Adrenal gland (tissue), 12 donors: ENCODE results near the gene PALM. TPM values are rescaled to one million over a fixed set of nuclear protein-coding genes. Genes with fewer than 3 reads are reported as not detected.

Experiments used
- DNase-seq, 7 donors: peaks; one replicate each; pipeline ENCODE4 v3.0.0-alpha.2; 2019 to 2020
- H3K27ac ChIP-seq, 5 donors: fragments of 200-600 bp; sonication (generic) in 4 of 5; 1 replicate in 3 of 5; 2 replicates in 2 of 5; pipeline versions ENCODE4 v1.5.1 to v1.8.0; 2016 to 2020; ENCODE audit warnings: mild to moderate bottlenecking in 1 of 5
- H3K27me3 ChIP-seq: fragments of 200-600 bp; 2 replicates; pipeline ENCODE4 v1.8.0; 2021
- H3K36me3 ChIP-seq, 2 donors: fragments of 200-600 bp; replicated peaks in 1 of 2; 1 replicate in 1 of 2; 2 replicates in 1 of 2; pipeline versions ENCODE4 v1.5.1 to v1.8.0; 2018 to 2022
- H3K4me1 ChIP-seq, 2 donors: fragments of 200-600 bp; replicated peaks in 1 of 2; 1 replicate in 1 of 2; 2 replicates in 1 of 2; pipeline versions ENCODE4 v1.5.1 to v1.8.0; 2018 to 2021
- H3K4me3 ChIP-seq, 4 donors: fragments of 200-600 bp; sonication (generic) in 3 of 4; one replicate each; pipeline ENCODE4 v1.5.1; 2016 to 2018
- H3K9me3 ChIP-seq, 3 donors: fragments of 200-600 bp; sonication (generic) in 1 of 3; replicated peaks in 1 of 3; 1 replicate in 2 of 3; 2 replicates in 1 of 3; pipeline versions ENCODE4 v1.5.1 to v1.8.0; 2016 to 2021
- CTCF ChIP-seq, 6 experiments: fragments of 450-650 bp in 4 of 6; fragments of 200-600 bp in 2 of 6; sonication (generic) in 1 of 6; IDR thresholded peaks; 1 replicate in 5 of 6; 2 replicates in 1 of 6; pipeline versions ENCODE4 v1.5.1 to v1.8.0; 2016 to 2021; ENCODE audit warnings: antibody characterized with exemption in 6 of 6, mild to moderate bottlenecking in 2 of 6, moderate library complexity in 1 of 6
- POLR2A ChIP-seq, 2 donors: fragments of 450-650 bp; IDR thresholded peaks; one replicate each; pipeline ENCODE4 v1.6.1; 2017; ENCODE audit warnings: antibody characterized with exemption in 2 of 2, mild to moderate bottlenecking in 2 of 2, moderate library complexity in 1 of 2
- WGBS, 4 donors: extraction: QIAGEN DNeasy Blood & Tissue Kit in 2 of 4; methylation state at CpG; one replicate each; pipeline versions ENCODE4 v1.1.5 to v1.1.7; 2013 to 2017; 5-methylcytosine and 5-hydroxymethylcytosine counted together
- intact Hi-C, 2 donors: fragments of 100-400 bp; cut with DNase I; formaldehyde crosslinking; loops; one replicate each; pipeline versions ENCODE4 v1.14.1 to v1.15.0; 2022 to 2023
- polyA plus RNA-seq, 3 donors: library from polyadenylated mRNA; stranded (reverse); fragments of 200-250 nt in 2 of 3; fragments of 350-450 nt in 1 of 3; fragmentation: Illumina TruSeq in 1 of 3; extraction: RNeasy Lipid Tissue Mini Kit (QIAGEN cat#74804) in 1 of 3; gene quantifications; one replicate each; pipeline ENCODE4 v1.2.3, GENCODE V29; 2013 to 2014
- total RNA-seq, 9 donors: library from RNA; depleted of rRNA in 4 of 9; stranded (reverse); fragments of >200 nt in 4 of 9; fragments of 120-200 nt in 1 of 9; fragmentation: NEBNext Ultra II Directional in 1 of 9; extraction: Animal tissue kit (Norgen Biotek cat#: 25700) in 1 of 9; gene quantifications; one replicate each; pipeline versions ENCODE4 v1.1.0 to v1.2.4, GENCODE V29; 2013 to 2023
- donor health status: healthy with polysubstance abuse.
- donor health status: Bipolar disorder and iron deficiency.
- donor health status: DM: yes; HTN: yes; CAD: no.
- donor health status: DM: no; HTN: no; CAD: no.
- donor health status: DM: no; HTN: no; CAD: no.
- donor health status: DM: yes; HTN: yes; CAD: no.

PALM gene
- total and polyA plus RNA-seq, 12 donors = 3.9 to 72.2 (median 50.1) TPM

- peak in 1 of 7 donors; percentile 52 for DNase-seq
- Histone ChIP-seq H3K9me3 (no peaks in the 10 kb centered on the region), H3K27ac (no peak overlapping the region), H3K4me1 (no peaks in the 10 kb centered on the region), H3K4me3 (no peak overlapping the region), H3K36me3 (no peaks in the 10 kb centered on the region), H3K27me3 (no peaks in the 10 kb centered on the region)
- intact Hi-C loops = loop anchor here (5.0 to 10.0 kb wide), 3 partner anchors 83 to 223 kb away; partner anchors contain the start of genes CFD (in 1 of the 2), ELANE (in 1 of the 2) and KISS1R (in 1 of the 2)
- WGBS, 4 donors = 16 to 31% (median 23%) methylated on average over 6 of the region's 6 CpGs
- TF ChIP-seq POLR2A (IDR thresholded peaks at IDR 0.05) (no peak), CTCF (IDR thresholded peaks at IDR 0.05) (peak; percentile 18 to 54 (median 48))
Observed at GRCh38 chr19:771332-771785, 62.6 kb downstream of the PALM start.

GRCh38 chr19:772063-772462, 63.3 kb downstream of the PALM start:
- TF ChIP-seq CTCF (IDR thresholded peaks at IDR 0.05) (no peak), POLR2A (IDR thresholded peaks at IDR 0.05) (no peak)
- DNase-seq = no peak
- 80 to 85% (median 82%) methylated on average over 5 of the region's 5 CpGs for WGBS, 4 donors

GRCh38 chr19:772730-773436, 64.1 kb downstream of the PALM start:
- WGBS, 4 donors = 79 to 87% (median 82%) methylated on average over 3 to 18 of the region's 18 CpGs
- TF ChIP-seq POLR2A (IDR thresholded peaks at IDR 0.05) (no peak), CTCF (IDR thresholded peaks at IDR 0.05) (no peak)
- H3K27ac ChIP-seq = no peak overlapping the region
- no peak for DNase-seq
- no peaks in the 10 kb centered on the region for H3K9me3 ChIP-seq
- no peaks in the 10 kb centered on the region for H3K36me3 ChIP-seq
- H3K4me1 ChIP-seq = no peaks in the 10 kb centered on the region
- H3K4me3 ChIP-seq = no peak overlapping the region
- H3K27me3 ChIP-seq = no peaks in the 10 kb centered on the region
- intact Hi-C loops = loop anchor here (2.0 to 10.0 kb wide), 4 partner anchors 82 to 222 kb away; partner anchors contain the start of genes CFD (in 1 of the 2), ELANE (in 1 of the 2) and KISS1R (in 1 of the 2)

More at GRCh38 chr19:772063-772462, 63.3 kb downstream of the PALM start:
- H3K27ac ChIP-seq = no peak overlapping the region
- intact Hi-C loops = loop anchor here (2.0 to 10.0 kb wide), 4 partner anchors 83 to 223 kb away; partner anchors contain the start of genes CFD (in 1 of the 2), ELANE (in 1 of the 2) and KISS1R (in 1 of the 2)
- no peaks in the 10 kb centered on the region for H3K27me3 ChIP-seq
- H3K4me3 ChIP-seq = no peak overlapping the region
- no peaks in the 10 kb centered on the region for H3K4me1 ChIP-seq
- H3K9me3 ChIP-seq = no peaks in the 10 kb centered on the region
- H3K36me3 ChIP-seq = no peaks in the 10 kb centered on the region

- TF ChIP-seq POLR2A (IDR thresholded peaks at IDR 0.05) = no peak
- TF ChIP-seq CTCF (IDR thresholded peaks at IDR 0.05) = no peak
Observed at GRCh38 chr19:776549-776948, 67.8 kb downstream of the PALM start.

More at GRCh38 chr19:776549-776948, 67.8 kb downstream of the PALM start:
- Histone ChIP-seq H3K36me3 (no peaks in the 10 kb centered on the region), H3K4me1 (no peaks in the 10 kb centered on the region), H3K27me3 (no peaks in the 10 kb centered on the region), H3K9me3 (no peaks in the 10 kb centered on the region), H3K4me3 (no peak overlapping the region), H3K27ac (no peak overlapping the region)
- 86 to 89% (median 88%) methylated on average over 18 of the region's 18 CpGs for WGBS, 4 donors
- DNase-seq = no peak
- intact Hi-C loops = loop anchor here (10.0 kb wide), 2 partner anchors 78 to 218 kb away; partner anchors contain the start of genes CFD (in 1 of the 2) and ELANE (in 1 of the 2)
